Measurements from ENCODE around the gene RMDN2.

DNA sequence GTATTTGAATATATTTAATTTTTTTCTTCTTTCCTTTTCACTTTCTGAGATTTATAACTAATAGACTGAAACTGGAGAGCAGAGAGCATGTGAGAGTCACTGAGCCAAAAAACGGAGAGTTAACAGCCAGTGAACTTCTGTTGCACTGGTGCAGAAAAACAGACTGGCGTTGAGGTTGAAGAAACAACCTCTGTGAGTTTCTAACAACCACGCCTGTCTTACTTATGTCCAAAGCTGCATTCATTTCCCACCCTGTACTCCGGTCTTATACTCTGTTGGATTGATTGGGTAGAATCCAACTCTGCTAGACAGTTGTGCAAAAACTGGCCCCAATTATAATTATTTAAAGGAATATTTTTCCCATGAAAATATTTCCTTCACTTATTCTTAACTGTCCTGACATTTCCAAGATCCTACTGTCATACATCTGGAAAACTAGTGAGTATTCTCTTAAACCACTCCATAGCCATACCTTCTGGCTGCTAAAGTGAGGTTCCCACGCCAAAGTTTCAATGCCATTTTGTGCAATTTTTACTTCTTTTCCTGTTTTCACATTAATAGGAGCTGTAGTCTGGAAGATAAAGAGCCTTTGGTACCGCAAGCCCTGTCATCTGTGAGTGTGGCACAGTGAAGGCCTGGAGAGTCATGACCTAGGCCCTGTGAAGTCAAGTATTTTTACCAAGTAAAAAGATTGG lies 141.5 kb downstream of the RMDN2 start:
- TF ChIP-seq, protein P1, sequence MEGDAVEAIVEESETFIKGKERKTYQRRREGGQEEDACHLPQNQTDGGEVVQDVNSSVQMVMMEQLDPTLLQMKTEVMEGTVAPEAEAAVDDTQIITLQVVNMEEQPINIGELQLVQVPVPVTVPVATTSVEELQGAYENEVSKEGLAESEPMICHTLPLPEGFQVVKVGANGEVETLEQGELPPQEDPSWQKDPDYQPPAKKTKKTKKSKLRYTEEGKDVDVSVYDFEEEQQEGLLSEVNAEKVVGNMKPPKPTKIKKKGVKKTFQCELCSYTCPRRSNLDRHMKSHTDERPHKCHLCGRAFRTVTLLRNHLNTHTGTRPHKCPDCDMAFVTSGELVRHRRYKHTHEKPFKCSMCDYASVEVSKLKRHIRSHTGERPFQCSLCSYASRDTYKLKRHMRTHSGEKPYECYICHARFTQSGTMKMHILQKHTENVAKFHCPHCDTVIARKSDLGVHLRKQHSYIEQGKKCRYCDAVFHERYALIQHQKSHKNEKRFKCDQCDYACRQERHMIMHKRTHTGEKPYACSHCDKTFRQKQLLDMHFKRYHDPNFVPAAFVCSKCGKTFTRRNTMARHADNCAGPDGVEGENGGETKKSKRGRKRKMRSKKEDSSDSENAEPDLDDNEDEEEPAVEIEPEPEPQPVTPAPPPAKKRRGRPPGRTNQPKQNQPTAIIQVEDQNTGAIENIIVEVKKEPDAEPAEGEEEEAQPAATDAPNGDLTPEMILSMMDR (IDR thresholded peaks at IDR 0.05), result no peak
- no peak for TF ChIP-seq POLR2A (IDR thresholded peaks at IDR 0.05)

All from thyroid gland (tissue), 4 donors.